HepG2 (cell line): ENCODE measurements around the gene REEP6. TPM values are rescaled to one million over a fixed set of nuclear protein-coding genes. Genes with fewer than 3 reads are reported as not detected.

ENCODE experiments used
- CCDC6 ChIP-seq: sonication (generic); formaldehyde crosslinking; IDR thresholded peaks from 2 replicates; pipeline ENCODE4 v1.8.1; 2022; ENCODE audit warnings: mild to moderate bottlenecking, missing genetic modification reagents, moderate library complexity
- CHD4 ChIP-seq: fragments of 200-600 bp; sonication (generic); IDR thresholded peaks from 2 replicates; pipeline ENCODE4 v1.7.0; 2017; ENCODE audit warnings: mild to moderate bottlenecking, low read length, borderline replicate concordance
- NR2F2 ChIP-seq: IDR thresholded peaks from 2 replicates; pipeline ENCODE4 v1.6.1; 2012; ENCODE audit warnings: low read depth, inconsistent platforms, borderline replicate concordance
- NR2F6 ChIP-seq, 2 experiments: IDR thresholded peaks; 2 replicates each; pipeline ENCODE4 v1.6.1; 2016; ENCODE audit warnings: antibody characterized with exemption in 1 of 2, mild to moderate bottlenecking in 1 of 2
- PITX1 ChIP-seq: sonication (generic); formaldehyde crosslinking; IDR thresholded peaks from 2 replicates; pipeline ENCODE4 v1.5.1; 2020; ENCODE audit warnings: mild to moderate bottlenecking, missing genetic modification reagents
- POLR2A ChIP-seq, 2 experiments: IDR thresholded peaks; 2 replicates each; pipeline ENCODE4 v1.6.1; 2011; ENCODE audit warnings: low read depth in 2 of 2, low read length in 2 of 2, mild to moderate bottlenecking in 1 of 2, moderate library complexity in 1 of 2; ENCODE audit not compliant: insufficient read depth in 1 of 2
- RBFOX2 ChIP-seq: fragments of 200-400 bp; formaldehyde crosslinking; IDR thresholded peaks from 2 replicates; pipeline ENCODE4 v1.6.1; 2017; ENCODE audit warnings: low read depth, mild to moderate bottlenecking, low read length
- SIN3A ChIP-seq: IDR thresholded peaks from 2 replicates; pipeline ENCODE4 v1.6.1; 2011; ENCODE audit warnings: low read depth, mild to moderate bottlenecking, control low read depth, low read length, borderline replicate concordance
- SP4 ChIP-seq: sonication (generic); formaldehyde crosslinking; IDR thresholded peaks from 2 replicates; pipeline ENCODE4 v1.8.1; 2023; ENCODE audit warnings: mild to moderate bottlenecking, missing genetic modification reagents
- TEAD3 ChIP-seq: optimal IDR thresholded peaks from 2 replicates; pipeline ENCODE3; 2016; ENCODE audit warnings: borderline replicate concordance
- THAP7 ChIP-seq: sonication (generic); formaldehyde crosslinking; IDR thresholded peaks from 2 replicates; pipeline ENCODE4 v1.8.1; 2023; ENCODE audit warnings: mild to moderate bottlenecking, missing genetic modification reagents
- ZBTB44 ChIP-seq: sonication (generic); formaldehyde crosslinking; IDR thresholded peaks from 2 replicates; pipeline ENCODE4 v1.4.0; 2020; ENCODE audit warnings: missing genetic modification reagents
- ZNF543 ChIP-seq: sonication (generic); formaldehyde crosslinking; IDR thresholded peaks from 2 replicates; pipeline ENCODE4 v1.4.0; 2020; ENCODE audit warnings: mild to moderate bottlenecking, missing genetic modification reagents
- ZNF709 ChIP-seq: sonication (generic); formaldehyde crosslinking; IDR thresholded peaks from 2 replicates; pipeline ENCODE4 v1.5.0; 2020; ENCODE audit warnings: mild to moderate bottlenecking, missing genetic modification reagents
- ZNF782 ChIP-seq: sonication (generic); formaldehyde crosslinking; IDR thresholded peaks from 2 replicates; pipeline ENCODE4 v1.4.0; 2020; ENCODE audit warnings: missing genetic modification reagents, mild to moderate bottlenecking, borderline replicate concordance
- polyA plus RNA-seq, 8 experiments: library from polyadenylated mRNA; depleted of rRNA in 3 of 8; stranded (reverse) in 7 of 8; unstranded in 1 of 8; fragments of >200 nt; fragmentation: Illumina TruSeq in 4 of 8; extraction: Trizol in 4 of 8; gene quantifications; 2 replicates each; pipeline versions ENCODE4 v1.2.1 to v1.2.3, GENCODE V29; 2011 to 2016; ENCODE audit warnings: low read depth in 4 of 8, missing spikeins in 1 of 8, mixed read lengths in 1 of 8; ENCODE audit not compliant: insufficient read depth in 1 of 8
- total RNA-seq, 5 experiments: library from RNA; depleted of rRNA; stranded (reverse); fragments of >200 nt; fragmentation: Illumina TruSeq; extraction: Trizol; gene quantifications; 2 replicates each; pipeline ENCODE4 v1.2.3, GENCODE V29; 2016; ENCODE audit warnings: low read depth in 1 of 5
- TF ChIP-seq, protein P1 (sequence below): sonication (generic); formaldehyde crosslinking; IDR thresholded peaks from 2 replicates; pipeline ENCODE4 v1.5.1; 2020; ENCODE audit warnings: mild to moderate bottlenecking, missing genetic modification reagents, moderate library complexity
- TF ChIP-seq, protein P2 (sequence below): IDR thresholded peaks from 2 replicates; pipeline ENCODE4 v1.6.1; 2016
- TF ChIP-seq, protein P3 (sequence below): sonication (generic); formaldehyde crosslinking; IDR thresholded peaks from 2 replicates; pipeline ENCODE4 v1.5.0; 2020; ENCODE audit warnings: mild to moderate bottlenecking, missing genetic modification reagents, moderate library complexity

The REEP6 gene
- total and polyA plus RNA-seq, 2 of the 13 experiments (the other 11 are each of a cell fraction or from before 2014, with no cell fraction given), result 10.0 to 28.8 TPM

GRCh38 chr19:1492474-1493006 is 1.6 kb downstream of the REEP6 start (continued):
- TF ChIP-seq NR2F6 (IDR thresholded peaks at IDR 0.05) (0 out of 2 replicates have a peak, but pooled peaks have one; percentile 66), NR2F6 (CRISPR knock-in tag; IDR thresholded peaks at IDR 0.05) (peak; percentile 88), POLR2A (IDR thresholded peaks at IDR 0.05; ENCODE audit: insufficient read depth in 1 of 2, low read depth in 2 of 2, low read length in 2 of 2) (peak in 1 of 2 experiments; percentile 42; a peak in 2 of 4 replicates), SIN3A (no peak), ZNF782 (CRISPR knock-in tag) (0 out of 2 replicates have a peak, but pooled peaks have one; percentile 43), PITX1 (CRISPR knock-in tag) (peak; percentile 5; the same call in 1 of the 2 replicates), NR2F2 (0 out of 2 replicates have a peak, but pooled peaks have one; percentile 11), ZNF543 (CRISPR knock-in tag) (no peak), CCDC6 (0 out of 2 replicates have a peak, but pooled peaks have one; percentile 11), ZBTB44 (CRISPR knock-in tag) (no peak), ZNF709 (CRISPR knock-in tag) (0 out of 2 replicates have a peak, but pooled peaks have one; percentile 16), SP4 (0 out of 2 replicates have a peak, but pooled peaks have one; percentile 8), TEAD3 (peak; percentile 44), CHD4 (no peak; the same call in 1 of the 2 replicates), THAP7 (CRISPR knock-in tag) (0 out of 2 replicates have a peak, but pooled peaks have one; percentile 58), RBFOX2 (peak; percentile 49; the same call in 1 of the 2 replicates)
- TF ChIP-seq, protein P1, sequence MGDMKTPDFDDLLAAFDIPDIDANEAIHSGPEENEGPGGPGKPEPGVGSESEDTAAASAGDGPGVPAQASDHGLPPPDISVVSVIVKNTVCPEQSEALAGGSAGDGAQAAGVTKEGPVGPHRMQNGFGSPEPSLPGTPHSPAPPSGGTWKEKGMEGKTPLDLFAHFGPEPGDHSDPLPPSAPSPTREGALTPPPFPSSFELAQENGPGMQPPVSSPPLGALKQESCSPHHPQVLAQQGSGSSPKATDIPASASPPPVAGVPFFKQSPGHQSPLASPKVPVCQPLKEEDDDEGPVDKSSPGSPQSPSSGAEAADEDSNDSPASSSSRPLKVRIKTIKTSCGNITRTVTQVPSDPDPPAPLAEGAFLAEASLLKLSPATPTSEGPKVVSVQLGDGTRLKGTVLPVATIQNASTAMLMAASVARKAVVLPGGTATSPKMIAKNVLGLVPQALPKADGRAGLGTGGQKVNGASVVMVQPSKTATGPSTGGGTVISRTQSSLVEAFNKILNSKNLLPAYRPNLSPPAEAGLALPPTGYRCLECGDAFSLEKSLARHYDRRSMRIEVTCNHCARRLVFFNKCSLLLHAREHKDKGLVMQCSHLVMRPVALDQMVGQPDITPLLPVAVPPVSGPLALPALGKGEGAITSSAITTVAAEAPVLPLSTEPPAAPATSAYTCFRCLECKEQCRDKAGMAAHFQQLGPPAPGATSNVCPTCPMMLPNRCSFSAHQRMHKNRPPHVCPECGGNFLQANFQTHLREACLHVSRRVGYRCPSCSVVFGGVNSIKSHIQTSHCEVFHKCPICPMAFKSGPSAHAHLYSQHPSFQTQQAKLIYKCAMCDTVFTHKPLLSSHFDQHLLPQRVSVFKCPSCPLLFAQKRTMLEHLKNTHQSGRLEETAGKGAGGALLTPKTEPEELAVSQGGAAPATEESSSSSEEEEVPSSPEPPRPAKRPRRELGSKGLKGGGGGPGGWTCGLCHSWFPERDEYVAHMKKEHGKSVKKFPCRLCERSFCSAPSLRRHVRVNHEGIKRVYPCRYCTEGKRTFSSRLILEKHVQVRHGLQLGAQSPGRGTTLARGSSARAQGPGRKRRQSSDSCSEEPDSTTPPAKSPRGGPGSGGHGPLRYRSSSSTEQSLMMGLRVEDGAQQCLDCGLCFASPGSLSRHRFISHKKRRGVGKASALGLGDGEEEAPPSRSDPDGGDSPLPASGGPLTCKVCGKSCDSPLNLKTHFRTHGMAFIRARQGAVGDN (CRISPR knock-in tag), result peak; percentile 86
- TF ChIP-seq, protein P2, sequence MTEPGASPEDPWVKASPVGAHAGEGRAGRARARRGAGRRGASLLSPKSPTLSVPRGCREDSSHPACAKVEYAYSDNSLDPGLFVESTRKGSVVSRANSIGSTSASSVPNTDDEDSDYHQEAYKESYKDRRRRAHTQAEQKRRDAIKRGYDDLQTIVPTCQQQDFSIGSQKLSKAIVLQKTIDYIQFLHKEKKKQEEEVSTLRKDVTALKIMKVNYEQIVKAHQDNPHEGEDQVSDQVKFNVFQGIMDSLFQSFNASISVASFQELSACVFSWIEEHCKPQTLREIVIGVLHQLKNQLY (CRISPR knock-in tag), result 0 out of 2 replicates have a peak, but pooled peaks have one; percentile 8
- TF ChIP-seq, protein P3, sequence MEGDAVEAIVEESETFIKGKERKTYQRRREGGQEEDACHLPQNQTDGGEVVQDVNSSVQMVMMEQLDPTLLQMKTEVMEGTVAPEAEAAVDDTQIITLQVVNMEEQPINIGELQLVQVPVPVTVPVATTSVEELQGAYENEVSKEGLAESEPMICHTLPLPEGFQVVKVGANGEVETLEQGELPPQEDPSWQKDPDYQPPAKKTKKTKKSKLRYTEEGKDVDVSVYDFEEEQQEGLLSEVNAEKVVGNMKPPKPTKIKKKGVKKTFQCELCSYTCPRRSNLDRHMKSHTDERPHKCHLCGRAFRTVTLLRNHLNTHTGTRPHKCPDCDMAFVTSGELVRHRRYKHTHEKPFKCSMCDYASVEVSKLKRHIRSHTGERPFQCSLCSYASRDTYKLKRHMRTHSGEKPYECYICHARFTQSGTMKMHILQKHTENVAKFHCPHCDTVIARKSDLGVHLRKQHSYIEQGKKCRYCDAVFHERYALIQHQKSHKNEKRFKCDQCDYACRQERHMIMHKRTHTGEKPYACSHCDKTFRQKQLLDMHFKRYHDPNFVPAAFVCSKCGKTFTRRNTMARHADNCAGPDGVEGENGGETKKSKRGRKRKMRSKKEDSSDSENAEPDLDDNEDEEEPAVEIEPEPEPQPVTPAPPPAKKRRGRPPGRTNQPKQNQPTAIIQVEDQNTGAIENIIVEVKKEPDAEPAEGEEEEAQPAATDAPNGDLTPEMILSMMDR (CRISPR knock-in tag), result 0 out of 2 replicates have a peak, but pooled peaks have one; percentile 2
